ENCODE measurements around the gene FGFBP1.

DNA sequence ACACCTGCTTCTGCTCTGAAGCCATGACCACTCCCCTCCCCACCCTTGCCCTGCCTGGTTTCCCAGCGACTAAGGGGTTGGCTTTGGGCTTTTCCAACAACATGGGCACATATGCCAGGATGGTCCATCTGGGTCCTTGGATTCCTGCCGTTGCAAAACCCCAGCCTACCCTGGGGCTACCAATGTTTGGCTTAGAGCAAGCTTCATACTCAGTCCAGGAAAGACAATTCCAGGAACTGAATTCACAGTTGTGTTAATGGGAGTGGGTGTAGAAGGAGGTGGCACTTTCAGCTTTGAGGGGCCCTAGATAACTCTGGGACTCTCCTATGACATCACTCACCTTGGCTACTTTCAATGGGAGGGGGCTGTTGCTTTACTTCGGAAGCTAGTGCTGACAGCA lies 9.0 kb downstream of the FGFBP1 start:
- TF ChIP-seq ARNTL (CRISPR knock-in tag; IDR thresholded peaks at IDR 0.05; ENCODE audit: borderline replicate concordance, low read depth) (no peak), RARB (CRISPR knock-in tag; IDR thresholded peaks at IDR 0.05) (no peak), GLIS3 (CRISPR knock-in tag; IDR thresholded peaks at IDR 0.05) (no peak), BACH2 (CRISPR knock-in tag; IDR thresholded peaks at IDR 0.05; ENCODE audit: borderline replicate concordance) (no peak), ZNF565 (CRISPR knock-in tag; conservative IDR thresholded peaks at IDR 0.05; ENCODE audit: low read depth) (no peak), PPARA (CRISPR knock-in tag; IDR thresholded peaks at IDR 0.05; ENCODE audit: borderline replicate concordance) (no peak), TOX (CRISPR knock-in tag; IDR thresholded peaks at IDR 0.05; ENCODE audit: borderline replicate concordance) (no peak), ZNF70 (CRISPR knock-in tag; IDR thresholded peaks at IDR 0.05) (no peak), ZFP3 (CRISPR knock-in tag; IDR thresholded peaks at IDR 0.05) (no peak)
- TF ChIP-seq, protein P1, sequence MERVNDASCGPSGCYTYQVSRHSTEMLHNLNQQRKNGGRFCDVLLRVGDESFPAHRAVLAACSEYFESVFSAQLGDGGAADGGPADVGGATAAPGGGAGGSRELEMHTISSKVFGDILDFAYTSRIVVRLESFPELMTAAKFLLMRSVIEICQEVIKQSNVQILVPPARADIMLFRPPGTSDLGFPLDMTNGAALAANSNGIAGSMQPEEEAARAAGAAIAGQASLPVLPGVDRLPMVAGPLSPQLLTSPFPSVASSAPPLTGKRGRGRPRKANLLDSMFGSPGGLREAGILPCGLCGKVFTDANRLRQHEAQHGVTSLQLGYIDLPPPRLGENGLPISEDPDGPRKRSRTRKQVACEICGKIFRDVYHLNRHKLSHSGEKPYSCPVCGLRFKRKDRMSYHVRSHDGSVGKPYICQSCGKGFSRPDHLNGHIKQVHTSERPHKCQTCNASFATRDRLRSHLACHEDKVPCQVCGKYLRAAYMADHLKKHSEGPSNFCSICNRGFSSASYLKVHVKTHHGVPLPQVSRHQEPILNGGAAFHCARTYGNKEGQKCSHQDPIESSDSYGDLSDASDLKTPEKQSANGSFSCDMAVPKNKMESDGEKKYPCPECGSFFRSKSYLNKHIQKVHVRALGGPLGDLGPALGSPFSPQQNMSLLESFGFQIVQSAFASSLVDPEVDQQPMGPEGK (CRISPR knock-in tag; IDR thresholded peaks at IDR 0.05; ENCODE audit: borderline replicate concordance): no peak
- TF ChIP-seq, protein P2, sequence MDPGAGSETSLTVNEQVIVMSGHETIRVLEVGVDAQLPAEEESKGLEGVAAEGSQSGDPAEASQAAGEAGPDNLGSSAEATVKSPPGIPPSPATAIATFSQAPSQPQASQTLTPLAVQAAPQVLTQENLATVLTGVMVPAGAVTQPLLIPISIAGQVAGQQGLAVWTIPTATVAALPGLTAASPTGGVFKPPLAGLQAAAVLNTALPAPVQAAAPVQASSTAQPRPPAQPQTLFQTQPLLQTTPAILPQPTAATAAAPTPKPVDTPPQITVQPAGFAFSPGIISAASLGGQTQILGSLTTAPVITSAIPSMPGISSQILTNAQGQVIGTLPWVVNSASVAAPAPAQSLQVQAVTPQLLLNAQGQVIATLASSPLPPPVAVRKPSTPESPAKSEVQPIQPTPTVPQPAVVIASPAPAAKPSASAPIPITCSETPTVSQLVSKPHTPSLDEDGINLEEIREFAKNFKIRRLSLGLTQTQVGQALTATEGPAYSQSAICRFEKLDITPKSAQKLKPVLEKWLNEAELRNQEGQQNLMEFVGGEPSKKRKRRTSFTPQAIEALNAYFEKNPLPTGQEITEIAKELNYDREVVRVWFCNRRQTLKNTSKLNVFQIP (CRISPR knock-in tag; IDR thresholded peaks at IDR 0.05; ENCODE audit: borderline replicate concordance, low read depth): no peak
- TF ChIP-seq, protein P3, sequence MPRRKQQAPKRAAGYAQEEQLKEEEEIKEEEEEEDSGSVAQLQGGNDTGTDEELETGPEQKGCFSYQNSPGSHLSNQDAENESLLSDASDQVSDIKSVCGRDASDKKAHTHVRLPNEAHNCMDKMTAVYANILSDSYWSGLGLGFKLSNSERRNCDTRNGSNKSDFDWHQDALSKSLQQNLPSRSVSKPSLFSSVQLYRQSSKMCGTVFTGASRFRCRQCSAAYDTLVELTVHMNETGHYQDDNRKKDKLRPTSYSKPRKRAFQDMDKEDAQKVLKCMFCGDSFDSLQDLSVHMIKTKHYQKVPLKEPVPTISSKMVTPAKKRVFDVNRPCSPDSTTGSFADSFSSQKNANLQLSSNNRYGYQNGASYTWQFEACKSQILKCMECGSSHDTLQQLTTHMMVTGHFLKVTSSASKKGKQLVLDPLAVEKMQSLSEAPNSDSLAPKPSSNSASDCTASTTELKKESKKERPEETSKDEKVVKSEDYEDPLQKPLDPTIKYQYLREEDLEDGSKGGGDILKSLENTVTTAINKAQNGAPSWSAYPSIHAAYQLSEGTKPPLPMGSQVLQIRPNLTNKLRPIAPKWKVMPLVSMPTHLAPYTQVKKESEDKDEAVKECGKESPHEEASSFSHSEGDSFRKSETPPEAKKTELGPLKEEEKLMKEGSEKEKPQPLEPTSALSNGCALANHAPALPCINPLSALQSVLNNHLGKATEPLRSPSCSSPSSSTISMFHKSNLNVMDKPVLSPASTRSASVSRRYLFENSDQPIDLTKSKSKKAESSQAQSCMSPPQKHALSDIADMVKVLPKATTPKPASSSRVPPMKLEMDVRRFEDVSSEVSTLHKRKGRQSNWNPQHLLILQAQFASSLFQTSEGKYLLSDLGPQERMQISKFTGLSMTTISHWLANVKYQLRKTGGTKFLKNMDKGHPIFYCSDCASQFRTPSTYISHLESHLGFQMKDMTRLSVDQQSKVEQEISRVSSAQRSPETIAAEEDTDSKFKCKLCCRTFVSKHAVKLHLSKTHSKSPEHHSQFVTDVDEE (CRISPR knock-in tag; IDR thresholded peaks at IDR 0.05): no peak

Data from SK-N-SH treated with all-trans-retinoic acid at 6 μM for 48 hours (cell line).